ENCODE data around the gene HDAC9.
A peak's percentile ranks its signal among the peaks of the same experiment; 100 is the strongest.

The HDAC9 gene

GRCh38 chr7:18858232-18858631 lies 362.7 kb downstream of the HDAC9 start:
- Histone ChIP-seq H3K9me3 (no peaks in the 10 kb centered on the region), H3K4me3 (no peak overlapping the region), H3K4me1 (no peaks in the 10 kb centered on the region), H3K36me3 (replicated peaks) (no peaks in the 10 kb centered on the region), H3K27me3 (ENCODE audit: low read depth) (no peaks in the 10 kb centered on the region)
- in situ Hi-C loops (cut with MboI; ENCODE audit: low sequenced_read_pairs): no loop called here
- DNase-seq (ENCODE audit: low spot score in 2 of 2): no peak

- no peak for DNase-seq (ENCODE audit: low spot score in 2 of 2)
- H3K4me1 ChIP-seq: no peaks in the 10 kb centered on the region
- H3K4me3 ChIP-seq: no peak overlapping the region
- no peaks in the 10 kb centered on the region for H3K27me3 ChIP-seq (ENCODE audit: low read depth)
- H3K9me3 ChIP-seq: no peaks in the 10 kb centered on the region
- H3K36me3 ChIP-seq (replicated peaks): no peaks in the 10 kb centered on the region
- in situ Hi-C loops (cut with MboI; ENCODE audit: low sequenced_read_pairs): no loop called here
Observed at GRCh38 chr7:18859318-18859717, 363.8 kb downstream of the HDAC9 start.

DNA sequence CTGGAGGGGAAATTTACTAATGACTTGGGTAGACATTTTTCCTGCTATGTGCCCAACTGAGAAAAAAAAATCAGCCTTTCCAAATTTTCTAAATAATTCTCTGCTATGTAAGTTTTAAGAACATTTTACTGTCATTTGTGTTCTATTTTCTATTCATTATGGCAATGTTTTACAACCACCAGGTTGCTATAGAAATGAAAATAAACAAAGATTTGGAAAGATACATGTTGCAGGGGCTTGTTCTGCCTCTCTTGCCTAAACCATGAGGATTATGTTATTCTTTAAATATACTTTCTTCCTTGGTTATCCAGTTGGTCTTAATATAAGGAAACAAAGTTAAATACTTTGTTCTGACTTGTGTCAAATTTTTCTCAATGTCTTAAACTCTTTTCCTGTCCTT lies 364.7 kb downstream of the HDAC9 start:
- H3K9me3 ChIP-seq: no peaks in the 10 kb centered on the region
- H3K4me3 ChIP-seq: no peak overlapping the region
- H3K4me1 ChIP-seq: no peaks in the 10 kb centered on the region
- DNase-seq (ENCODE audit: low spot score in 2 of 2): no peak
- no peaks in the 10 kb centered on the region for H3K36me3 ChIP-seq (replicated peaks)
- in situ Hi-C loops (cut with MboI; ENCODE audit: low sequenced_read_pairs): no loop called here
- no peaks in the 10 kb centered on the region for H3K27me3 ChIP-seq (ENCODE audit: low read depth)

- Histone ChIP-seq H3K4me1 (no peaks in the 10 kb centered on the region), H3K9me3 (no peaks in the 10 kb centered on the region), H3K4me3 (no peak overlapping the region), H3K27me3 (ENCODE audit: low read depth) (no peaks in the 10 kb centered on the region), H3K36me3 (replicated peaks) (no peaks in the 10 kb centered on the region)
- no peak for DNase-seq (ENCODE audit: low spot score in 2 of 2)
- in situ Hi-C loops (cut with MboI; ENCODE audit: low sequenced_read_pairs): no loop called here
Observed at GRCh38 chr7:18861514-18862118, 366.1 kb downstream of the HDAC9 start.

- Histone ChIP-seq H3K27me3 (ENCODE audit: low read depth) (no peaks in the 10 kb centered on the region), H3K4me1 (no peaks in the 10 kb centered on the region), H3K36me3 (replicated peaks) (no peaks in the 10 kb centered on the region), H3K4me3 (no peak overlapping the region), H3K9me3 (no peaks in the 10 kb centered on the region)
- no peak for DNase-seq (ENCODE audit: low spot score in 2 of 2)
- in situ Hi-C loops (cut with MboI; ENCODE audit: low sequenced_read_pairs): no loop called here
Observed at GRCh38 chr7:18864967-18865366, 369.4 kb downstream of the HDAC9 start.

DNA sequence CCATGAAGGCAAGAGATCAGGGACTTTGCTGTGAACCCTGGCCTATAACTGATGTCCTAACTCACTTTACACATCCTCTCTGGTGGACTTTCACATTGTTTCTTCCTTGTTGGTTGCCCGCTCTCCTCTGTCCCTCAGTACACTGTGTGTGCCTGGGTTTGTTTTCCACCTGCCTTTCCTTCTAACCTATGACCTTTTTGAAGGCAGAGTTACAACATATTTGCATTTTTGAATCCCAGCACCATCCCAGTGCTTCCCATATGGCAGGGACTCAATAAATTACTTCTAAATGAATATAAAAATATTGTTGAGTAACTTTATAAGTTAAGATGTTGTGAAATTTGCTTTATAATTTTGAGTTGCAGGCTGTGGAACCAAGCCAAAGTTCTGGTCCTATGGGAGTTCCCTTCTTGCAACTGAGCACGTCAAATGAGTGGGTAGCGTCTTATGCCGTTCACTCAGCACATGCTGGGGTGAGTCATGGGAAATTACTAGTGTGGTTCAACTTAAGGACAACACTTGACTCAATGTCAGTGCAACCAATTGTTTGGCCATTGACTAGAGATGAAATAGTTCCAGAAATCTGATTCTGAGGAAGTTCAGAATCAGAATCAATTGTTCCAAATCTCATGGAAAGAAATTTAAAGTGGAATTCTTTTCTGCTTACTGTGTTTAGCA lies 370.9 kb downstream of the HDAC9 start:
- Histone ChIP-seq H3K4me3 (no peak overlapping the region), H3K27me3 (ENCODE audit: low read depth) (no peaks in the 10 kb centered on the region), H3K4me1 (no peaks in the 10 kb centered on the region), H3K36me3 (replicated peaks) (no peaks in the 10 kb centered on the region), H3K9me3 (no peaks in the 10 kb centered on the region)
- DNase-seq (ENCODE audit: low spot score in 2 of 2): no peak
- in situ Hi-C loops (cut with MboI; ENCODE audit: low sequenced_read_pairs): no loop called here

DNA sequence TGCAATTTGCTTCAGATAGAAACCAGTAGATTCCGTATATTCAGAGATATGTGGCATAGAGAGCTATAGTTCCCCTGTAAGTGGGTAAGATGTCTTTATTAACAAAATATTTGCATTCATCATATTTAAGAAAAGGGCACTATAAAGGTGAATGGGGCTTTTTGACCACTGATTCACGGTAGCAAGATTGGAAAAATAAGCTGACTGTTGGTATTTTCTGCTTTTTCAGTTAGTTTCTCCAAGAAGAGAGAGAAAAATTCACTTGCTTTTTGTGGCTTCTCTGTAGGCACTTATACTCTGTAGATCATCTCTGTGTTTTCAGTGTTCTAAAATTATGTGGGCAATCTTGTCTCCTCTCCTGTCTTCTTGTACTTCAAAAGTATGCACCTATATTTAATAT lies 376.8 kb downstream of the HDAC9 start:
- H3K36me3 ChIP-seq (replicated peaks): no peaks in the 10 kb centered on the region
- no peaks in the 10 kb centered on the region for H3K27me3 ChIP-seq (ENCODE audit: low read depth)
- no peaks in the 10 kb centered on the region for H3K9me3 ChIP-seq
- no peaks in the 10 kb centered on the region for H3K4me1 ChIP-seq
- DNase-seq (ENCODE audit: low spot score in 2 of 2): no peak
- in situ Hi-C loops (cut with MboI; ENCODE audit: low sequenced_read_pairs): no loop called here
- H3K4me3 ChIP-seq: no peak overlapping the region

GRCh38 chr7:18873734-18874336 lies 378.3 kb downstream of the HDAC9 start:
- in situ Hi-C loops (cut with MboI; ENCODE audit: low sequenced_read_pairs): no loop called here
- Histone ChIP-seq H3K9me3 (no peaks in the 10 kb centered on the region), H3K36me3 (replicated peaks) (no peaks in the 10 kb centered on the region), H3K4me3 (no peak overlapping the region), H3K4me1 (no peaks in the 10 kb centered on the region), H3K27me3 (ENCODE audit: low read depth) (no peaks in the 10 kb centered on the region)
- peak; percentile 27 to 59 for DNase-seq (ENCODE audit: low spot score in 2 of 2)

GRCh38 chr7:18874880-18875279 lies 379.3 kb downstream of the HDAC9 start:
- in situ Hi-C loops (cut with MboI; ENCODE audit: low sequenced_read_pairs): no loop called here
- Histone ChIP-seq H3K4me1 (no peaks in the 10 kb centered on the region), H3K36me3 (replicated peaks) (no peaks in the 10 kb centered on the region), H3K4me3 (no peak overlapping the region), H3K9me3 (no peaks in the 10 kb centered on the region), H3K27me3 (ENCODE audit: low read depth) (no peaks in the 10 kb centered on the region)
- no peak for DNase-seq (ENCODE audit: low spot score in 2 of 2)

- in situ Hi-C loops (cut with MboI; ENCODE audit: low sequenced_read_pairs): no loop called here
Observed at GRCh38 chr7:18877874-18878273, 382.3 kb downstream of the HDAC9 start.

GRCh38 chr7:18886832-18887231 lies 391.3 kb downstream of the HDAC9 start:
- no peaks in the 10 kb centered on the region for H3K27me3 ChIP-seq (ENCODE audit: low read depth)
- H3K4me3 ChIP-seq: no peak overlapping the region
- no peaks in the 10 kb centered on the region for H3K36me3 ChIP-seq (replicated peaks)
- in situ Hi-C loops (cut with MboI; ENCODE audit: low sequenced_read_pairs): no loop called here
- no peaks in the 10 kb centered on the region for H3K9me3 ChIP-seq
- H3K4me1 ChIP-seq: no peaks in the 10 kb centered on the region
- DNase-seq (ENCODE audit: low spot score in 2 of 2): peak in 1 of 2 experiments; percentile 18

More at GRCh38 chr7:18877874-18878273, 382.3 kb downstream of the HDAC9 start:
- no peaks in the 10 kb centered on the region for H3K9me3 ChIP-seq
- no peaks in the 10 kb centered on the region for H3K4me1 ChIP-seq
- DNase-seq (ENCODE audit: low spot score in 2 of 2): no peak
- H3K4me3 ChIP-seq: no peak overlapping the region
- H3K27me3 ChIP-seq (ENCODE audit: low read depth): no peaks in the 10 kb centered on the region
- no peaks in the 10 kb centered on the region for H3K36me3 ChIP-seq (replicated peaks)

GRCh38 chr7:18889436-18889835 lies 393.9 kb downstream of the HDAC9 start:
- Histone ChIP-seq H3K4me3 (no peak overlapping the region), H3K9me3 (no peaks in the 10 kb centered on the region), H3K36me3 (replicated peaks) (no peaks in the 10 kb centered on the region), H3K27me3 (ENCODE audit: low read depth) (no peaks in the 10 kb centered on the region), H3K4me1 (no peaks in the 10 kb centered on the region)
- no peak for DNase-seq (ENCODE audit: low spot score in 2 of 2)
- in situ Hi-C loops (cut with MboI; ENCODE audit: low sequenced_read_pairs): no loop called here

- Histone ChIP-seq H3K27me3 (ENCODE audit: low read depth) (no peaks in the 10 kb centered on the region), H3K4me1 (peaks cover 2% of the 10 kb centered on the region; the same call in 1 of the 2 replicates), H3K36me3 (replicated peaks) (no peaks in the 10 kb centered on the region), H3K4me3 (no peak overlapping the region), H3K9me3 (no peaks in the 10 kb centered on the region)
- in situ Hi-C loops (cut with MboI; ENCODE audit: low sequenced_read_pairs): no loop called here
- DNase-seq (ENCODE audit: low spot score in 2 of 2): no peak
Observed at GRCh38 chr7:18890134-18890533, 394.6 kb downstream of the HDAC9 start.

- H3K4me3 ChIP-seq: no peak overlapping the region
- in situ Hi-C loops (cut with MboI; ENCODE audit: low sequenced_read_pairs): no loop called here
Observed at GRCh38 chr7:18890885-18891621, 395.5 kb downstream of the HDAC9 start.

More at GRCh38 chr7:18890885-18891621, 395.5 kb downstream of the HDAC9 start:
- DNase-seq (ENCODE audit: low spot score in 2 of 2): no peak
- Histone ChIP-seq H3K4me1 (peaks cover 7% of the 10 kb centered on the region; the same call in 1 of the 2 replicates), H3K9me3 (no peaks in the 10 kb centered on the region), H3K36me3 (replicated peaks) (no peaks in the 10 kb centered on the region), H3K27me3 (ENCODE audit: low read depth) (no peaks in the 10 kb centered on the region)
